ENCODE data around the gene SRPK3. TPM values are rescaled to one million over a fixed set of nuclear protein-coding genes. Genes with fewer than 3 reads are reported as not detected.

The SRPK3 gene
- total RNA-seq, 3 donors from 2014 or later (not counting 1 experiment from before 2014, with no cell fraction given): not detected

DNA sequence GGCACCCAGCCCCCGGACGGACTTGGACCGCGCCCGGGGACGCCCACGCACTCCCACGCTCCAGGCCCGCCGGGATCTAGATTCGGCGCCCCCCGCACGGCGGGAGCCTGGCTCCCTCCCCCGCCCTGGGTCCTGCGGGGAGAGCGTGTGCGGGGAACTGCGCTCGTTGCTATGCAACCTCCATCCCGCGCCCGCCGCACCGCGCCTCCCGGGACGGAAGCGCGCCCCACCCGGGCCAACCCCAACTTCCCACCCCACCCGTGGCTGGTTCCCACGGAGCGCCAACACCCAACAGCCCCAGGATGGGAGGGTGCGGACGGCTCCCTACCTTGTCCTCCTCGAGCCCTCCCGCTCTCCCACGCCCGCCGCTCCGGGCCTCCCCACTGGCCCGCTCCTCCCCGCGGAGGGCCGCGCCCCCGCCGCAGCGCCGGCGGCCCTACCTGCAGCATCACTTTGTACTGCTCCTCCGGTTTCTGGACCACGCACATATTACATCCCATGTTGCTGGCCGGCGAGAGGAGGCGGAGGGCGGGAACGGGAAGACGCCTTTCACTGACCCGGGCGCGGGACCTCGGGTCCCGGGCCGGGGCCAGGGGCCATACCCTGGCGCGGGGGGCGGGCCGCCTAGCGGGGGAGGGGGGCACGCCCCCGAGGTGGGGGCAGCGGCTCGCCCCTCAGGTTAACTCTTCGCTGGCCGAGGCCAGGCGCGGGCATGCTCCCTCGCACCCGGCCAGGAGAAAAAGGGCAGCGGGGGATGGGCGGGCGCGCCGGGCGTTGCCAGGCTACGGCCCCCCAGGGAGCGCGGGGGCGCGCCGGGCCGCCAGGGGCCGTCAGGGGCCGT is 49.2 kb downstream of the SRPK3 start, which contains the start of gene PDZD4:
Gene PDZD4 (minus strand): TSS at position 746 of the 841 bp plus-strand sequence. CDS start 246 bp downstream, at position 500.
- TF ChIP-seq, protein P1, sequence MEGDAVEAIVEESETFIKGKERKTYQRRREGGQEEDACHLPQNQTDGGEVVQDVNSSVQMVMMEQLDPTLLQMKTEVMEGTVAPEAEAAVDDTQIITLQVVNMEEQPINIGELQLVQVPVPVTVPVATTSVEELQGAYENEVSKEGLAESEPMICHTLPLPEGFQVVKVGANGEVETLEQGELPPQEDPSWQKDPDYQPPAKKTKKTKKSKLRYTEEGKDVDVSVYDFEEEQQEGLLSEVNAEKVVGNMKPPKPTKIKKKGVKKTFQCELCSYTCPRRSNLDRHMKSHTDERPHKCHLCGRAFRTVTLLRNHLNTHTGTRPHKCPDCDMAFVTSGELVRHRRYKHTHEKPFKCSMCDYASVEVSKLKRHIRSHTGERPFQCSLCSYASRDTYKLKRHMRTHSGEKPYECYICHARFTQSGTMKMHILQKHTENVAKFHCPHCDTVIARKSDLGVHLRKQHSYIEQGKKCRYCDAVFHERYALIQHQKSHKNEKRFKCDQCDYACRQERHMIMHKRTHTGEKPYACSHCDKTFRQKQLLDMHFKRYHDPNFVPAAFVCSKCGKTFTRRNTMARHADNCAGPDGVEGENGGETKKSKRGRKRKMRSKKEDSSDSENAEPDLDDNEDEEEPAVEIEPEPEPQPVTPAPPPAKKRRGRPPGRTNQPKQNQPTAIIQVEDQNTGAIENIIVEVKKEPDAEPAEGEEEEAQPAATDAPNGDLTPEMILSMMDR (IDR thresholded peaks at IDR 0.05): no peak
- Mint-ChIP-seq H3K4me3 (peak within 1 kb of the TSS; percentile 87), H3K4me1 (peaks cover 26% of the 10 kb centered on the region in 2 donors), H3K27me3 (ENCODE audit: low read depth in 2 of 2) (no peaks in the 10 kb centered on the region), H3K36me3 (no peaks in the 10 kb centered on the region), H3K9me3 (no peaks in the 10 kb centered on the region), H3K27ac (peak within 1 kb of the TSS; percentile 41 to 73)
- intact Hi-C loops (cut with micrococcal nuclease): no loop called here
- Histone ChIP-seq H3K27ac (ENCODE audit: low read length) (peak within 1 kb of the TSS; percentile 35), H3K36me3 (ENCODE audit: control insufficient read depth, insufficient read depth, low read length) (no peaks in the 10 kb centered on the region), H3K9me3 (ENCODE audit: control insufficient read depth, insufficient read depth, low read length) (no peaks in the 10 kb centered on the region), H3K27me3 (ENCODE audit: control insufficient read depth, insufficient read depth, low read length) (no peaks in the 10 kb centered on the region), H3K4me1 (ENCODE audit: control insufficient read depth, insufficient read depth, low read length) (peaks cover 42% of the 10 kb centered on the region), H3K4me3 (ENCODE audit: low read length) (peak within 1 kb of the TSS; percentile 42)
- peak in 1 of 2 donors; percentile 36 for DNase-seq
- ATAC-seq: peak; percentile 37 to 58 (median 48)
- under 1% methylated on average over 97 of the region's 97 CpGs for WGBS (ENCODE audit: insufficient coverage)

DNA sequence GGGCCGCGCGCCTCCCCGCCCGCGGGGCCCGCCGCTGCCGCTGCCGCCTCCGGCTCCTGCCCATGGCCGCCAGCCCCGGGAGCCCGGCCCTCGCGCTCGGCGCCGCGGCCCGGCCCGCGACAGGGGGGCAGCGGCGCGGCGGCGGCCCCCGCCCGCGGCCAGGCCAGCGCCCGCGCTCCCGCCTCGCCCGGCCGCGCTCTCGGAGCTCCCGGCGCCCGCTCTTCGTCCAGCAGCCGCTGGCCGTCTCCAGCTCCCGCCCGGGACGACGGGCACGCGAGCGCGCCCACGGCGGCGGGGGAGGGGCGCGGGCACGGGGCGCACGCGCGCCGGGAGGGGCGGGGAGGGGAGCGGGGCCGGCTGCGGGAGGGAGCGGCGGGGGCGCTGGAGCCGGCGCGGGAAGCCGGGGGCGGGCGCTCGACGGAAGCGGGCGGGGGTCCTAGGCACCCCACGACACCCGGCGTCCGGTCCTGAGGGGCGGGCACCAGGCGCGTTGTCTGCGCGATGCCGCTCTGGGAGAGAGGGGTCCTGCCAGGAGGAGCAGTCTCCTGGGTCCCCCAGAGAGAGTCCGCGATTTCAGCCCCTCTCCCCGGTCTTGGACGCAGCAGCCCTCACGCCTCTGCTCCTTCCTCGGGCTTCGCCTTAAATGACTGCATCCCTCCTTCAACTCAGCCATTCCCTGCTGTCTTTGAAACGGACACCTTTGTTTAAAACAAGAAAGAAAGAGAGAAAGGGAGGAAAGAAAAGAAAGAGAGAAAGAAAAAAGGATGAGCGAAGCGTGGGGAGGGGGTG is 50.0 kb downstream of the SRPK3 start:
- intact Hi-C loops (cut with micrococcal nuclease): no loop called here
- Histone ChIP-seq H3K9me3 (ENCODE audit: control insufficient read depth, insufficient read depth, low read length) (no peaks in the 10 kb centered on the region), H3K27me3 (ENCODE audit: control insufficient read depth, insufficient read depth, low read length) (no peaks in the 10 kb centered on the region), H3K36me3 (ENCODE audit: control insufficient read depth, insufficient read depth, low read length) (no peaks in the 10 kb centered on the region), H3K4me1 (ENCODE audit: control insufficient read depth, insufficient read depth, low read length) (peaks cover 34% of the 10 kb centered on the region), H3K4me3 (ENCODE audit: low read length) (peak overlapping the region; percentile 13), H3K27ac (ENCODE audit: low read length) (no peak overlapping the region)
- Mint-ChIP-seq H3K27me3 (ENCODE audit: low read depth in 2 of 2) (no peaks in the 10 kb centered on the region), H3K27ac (no peak overlapping the region), H3K9me3 (no peaks in the 10 kb centered on the region), H3K36me3 (no peaks in the 10 kb centered on the region), H3K4me1 (peaks cover 18 to 19% of the 10 kb centered on the region in 2 donors), H3K4me3 (peak overlapping the region; percentile 35)
- TF ChIP-seq, protein P1 (IDR thresholded peaks at IDR 0.05): no peak
- WGBS (ENCODE audit: insufficient coverage): 2% methylated on average over 98 of the region's 102 CpGs
- no peak for DNase-seq
- peak in 2 of 3 donors; percentile 35 to 43 for ATAC-seq

DNA sequence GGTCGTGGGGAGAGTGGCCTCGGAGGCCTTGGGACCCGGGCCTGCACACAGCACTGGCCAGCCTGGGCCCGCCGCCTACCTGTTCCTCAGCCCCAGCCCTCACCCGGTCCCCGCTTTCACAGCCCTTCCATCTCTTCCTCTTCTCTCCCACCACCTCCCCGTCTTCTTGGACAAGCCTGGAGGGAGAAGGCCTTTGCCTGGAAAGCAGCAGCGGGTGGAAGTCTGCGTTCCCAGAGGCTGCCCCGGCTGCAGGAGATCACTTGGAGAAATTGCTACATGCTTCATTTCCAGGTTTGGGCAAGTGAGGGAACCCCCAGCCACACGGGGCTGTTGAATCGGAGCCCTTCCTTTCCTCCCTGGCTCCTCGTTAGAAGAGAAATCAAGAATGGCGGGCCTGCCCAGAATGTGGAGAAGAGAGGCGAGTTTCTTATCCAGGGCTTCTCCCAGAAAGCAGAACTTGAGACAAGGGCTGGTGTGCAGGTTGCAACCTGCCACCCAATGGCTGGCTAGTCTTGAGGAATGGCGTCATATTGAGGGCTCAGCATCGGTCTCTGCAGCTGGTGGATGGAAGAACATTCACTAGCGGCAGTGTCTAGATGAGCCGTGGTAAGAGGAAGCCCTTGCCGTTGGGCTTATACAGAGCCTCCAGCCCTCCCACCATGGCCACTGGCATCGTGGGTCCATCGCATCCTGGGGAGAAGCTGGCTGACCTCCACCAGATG is 50.7 kb downstream of the SRPK3 start:
- H3K4me3 ChIP-seq (ENCODE audit: low read length): no peak overlapping the region
- H3K4me1 ChIP-seq (ENCODE audit: control insufficient read depth, insufficient read depth, low read length): peaks cover 27% of the 10 kb centered on the region
- Mint-ChIP-seq H3K27ac (no peak overlapping the region), H3K4me3 (peak overlapping the region; percentile 52), H3K4me1 (peaks cover 17 to 18% of the 10 kb centered on the region in 2 donors), H3K27me3 (ENCODE audit: low read depth in 2 of 2) (no peaks in the 10 kb centered on the region), H3K9me3 (no peaks in the 10 kb centered on the region), H3K36me3 (no peaks in the 10 kb centered on the region)
- no peaks in the 10 kb centered on the region for H3K36me3 ChIP-seq (ENCODE audit: control insufficient read depth, insufficient read depth, low read length)
- ATAC-seq (no peak), DNase-seq (no peak)
- no peak overlapping the region for H3K27ac ChIP-seq (ENCODE audit: low read length)
- H3K9me3 ChIP-seq (ENCODE audit: control insufficient read depth, insufficient read depth, low read length): no peaks in the 10 kb centered on the region
- intact Hi-C loops (cut with micrococcal nuclease): no loop called here
- H3K27me3 ChIP-seq (ENCODE audit: control insufficient read depth, insufficient read depth, low read length): no peaks in the 10 kb centered on the region
- TF ChIP-seq, protein P1 (IDR thresholded peaks at IDR 0.05): no peak
- 77% methylated on average over 19 of the region's 23 CpGs for WGBS (ENCODE audit: insufficient coverage)
